GM12872 (cell line): Measurements from ENCODE around the gene AP3S2.

Source experiments
- CTCF ChIP-seq: IDR thresholded peaks from 3 replicates; pipeline ENCODE4 v1.5.1; 2011; ENCODE audit warnings: low read depth, mild to moderate bottlenecking, low read length, moderate library complexity; ENCODE audit not compliant: insufficient read depth

The AP3S2 gene

DNA sequence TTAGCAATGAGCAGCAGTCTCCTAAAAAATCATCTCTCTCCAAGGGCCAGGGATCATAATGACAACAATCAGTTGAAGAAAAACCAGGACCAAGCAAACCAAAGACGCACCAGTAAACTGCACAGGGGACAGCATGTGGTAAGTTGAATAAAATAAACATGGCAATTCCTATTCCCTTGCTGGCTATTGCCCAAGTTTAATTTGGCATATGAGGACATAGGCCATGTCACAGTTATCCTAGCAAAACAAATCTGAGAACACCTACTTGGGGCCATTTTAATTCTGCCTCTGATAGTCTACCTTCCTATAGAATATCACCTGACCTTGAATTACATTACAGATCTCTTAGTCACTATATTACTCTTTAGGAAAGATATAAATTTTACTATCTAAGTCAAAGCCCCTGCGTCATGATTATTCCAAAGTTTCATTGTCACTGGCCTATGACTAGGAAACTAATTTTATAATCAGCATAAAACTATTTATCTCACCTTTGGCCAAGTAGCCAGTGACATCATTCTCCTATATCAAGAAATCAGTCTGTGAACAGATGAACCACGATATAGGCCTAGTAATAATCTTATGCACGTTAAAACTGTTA lies 23.0 kb downstream of the AP3S2 start:
- TF ChIP-seq CTCF: no peak

- TF ChIP-seq CTCF: no peak
These were observed 23.8 kb downstream of the AP3S2 start for GRCh38 chr15:89870006-89870405.

- TF ChIP-seq CTCF: no peak
These were observed 28.6 kb downstream of the AP3S2 start for GRCh38 chr15:89864958-89865739.

DNA sequence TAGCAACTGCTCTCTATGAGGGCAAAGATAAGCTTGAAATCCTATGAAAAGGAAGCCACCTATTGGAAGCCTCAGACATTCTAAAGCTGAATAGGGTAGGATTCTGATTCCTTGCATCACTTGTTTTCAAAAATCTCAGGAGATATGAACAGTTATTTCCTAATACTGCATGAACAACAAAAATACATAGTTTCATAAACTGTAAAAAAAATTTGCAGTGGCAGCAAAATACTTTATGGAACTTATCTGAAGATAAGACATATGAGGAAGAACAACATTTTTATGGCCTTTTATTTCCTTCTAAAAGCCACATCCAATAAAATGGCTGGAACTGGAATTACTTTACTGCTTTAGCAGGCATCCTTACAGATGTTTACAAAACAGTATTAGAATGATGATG lies 29.9 kb downstream of the AP3S2 start:
- no peak for TF ChIP-seq CTCF

DNA sequence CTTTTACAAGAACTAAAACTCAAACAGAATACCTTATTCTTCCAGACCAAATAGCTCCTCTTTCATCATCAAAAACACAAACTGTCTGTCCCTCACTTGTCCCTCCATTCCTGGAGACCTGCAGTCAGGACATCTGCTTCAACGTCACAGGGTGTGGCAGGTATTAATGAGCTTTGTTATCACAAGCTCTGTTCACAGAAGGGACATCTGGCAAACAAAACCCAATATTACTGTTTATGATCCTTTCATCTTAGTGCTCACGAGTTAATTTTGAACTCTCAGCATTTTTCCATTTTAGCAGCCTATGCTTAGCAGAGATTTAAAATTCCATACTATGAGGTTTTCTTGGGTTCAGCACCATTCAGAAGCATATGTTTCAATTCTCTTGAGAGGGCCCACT lies 32.9 kb downstream of the AP3S2 start:
- no peak for TF ChIP-seq CTCF

- TF ChIP-seq CTCF: no peak
These were observed 33.4 kb downstream of the AP3S2 start for GRCh38 chr15:89860431-89860830.

- no peak for TF ChIP-seq CTCF
These were observed 34.9 kb downstream of the AP3S2 start for GRCh38 chr15:89858661-89859458.
